A549 (cell line): Measurements from ENCODE around the gene TMEM272. TPM values are rescaled to one million over a fixed set of nuclear protein-coding genes. Genes with fewer than 3 reads are reported as not detected.

ENCODE experiments used
- ATAC-seq, 2 experiments: fragments of 200-7000 bp in 1 of 2; fragments of >200 bp in 1 of 2; cut with Nextera tagmentation in 1 of 2; cut with Tn5 transposase in 1 of 2; 3 replicates each; pipeline versions ENCODE4 v1.8.0 to v1.9.1; 2018 to 2020; ENCODE audit warnings: mild to moderate bottlenecking in 1 of 2, moderate library complexity in 1 of 2
- CTCF ChIA-PET: fragments of 300-600 bp; sonication (Branson Sonifier 250); formaldehyde crosslinking; extraction: SDS; loops from one replicate; lab custom pipeline; 2021; ENCODE audit warnings: antibody characterized with exemption, inconsistent platforms; lab: Yijun Ruan, JAX
- POLR2A ChIA-PET: fragments of 350-600 bp; formaldehyde crosslinking; extraction: SDS; loops from one replicate; lab custom pipeline; 2021; ENCODE audit warnings: antibody characterized with exemption, inconsistent platforms; lab: Yijun Ruan, JAX
- DNase-seq, 2 experiments: peaks; one replicate each; pipeline versions ENCODE4 v3.0.0 to v3.0.0-alpha.2; 2011 to 2016; ENCODE audit warnings: low read depth in 1 of 2, low spot score in 1 of 2
- FAIRE-seq: peaks from 2 replicates; lab custom pipeline; 2011; peaks lifted over from hg19 to GRCh38; lab: Jason Lieb, UNC
- H3K27ac ChIP-seq, 2 experiments: fragments of >200 bp; sonication (Bioruptor Twin); formaldehyde crosslinking; 3 replicates each; pipeline ENCODE4 v1.5.1; 2016 to 2017
- H3K4me1 ChIP-seq: fragments of >200 bp; sonication (Bioruptor Twin); formaldehyde crosslinking; 3 replicates; pipeline ENCODE4 v1.6.1; 2016
- H3K4me2 ChIP-seq: fragments of >200 bp; sonication (Bioruptor Twin); formaldehyde crosslinking; 3 replicates; pipeline ENCODE4 v1.6.1; 2016
- H3K4me3 ChIP-seq: fragments of >200 bp; sonication (Bioruptor Twin); formaldehyde crosslinking; 3 replicates; pipeline ENCODE4 v1.5.1; 2016
- H3K9me3 ChIP-seq: fragments of >200 bp; sonication (Bioruptor Twin); formaldehyde crosslinking; 3 replicates; pipeline ENCODE4 v1.6.1; 2016
- BHLHE40 ChIP-seq: IDR thresholded peaks from 2 replicates; pipeline ENCODE4 v1.6.1; 2012; ENCODE audit warnings: low read depth, low read length, inconsistent platforms
- CBX8 ChIP-seq: fragments of 200-600 bp; sonication (generic); IDR thresholded peaks from 2 replicates; pipeline ENCODE4 v1.6.1; 2016
- CHD2 ChIP-seq: fragments of 150-350 bp; IDR thresholded peaks from 2 replicates; pipeline ENCODE4 v1.6.1; 2014; ENCODE audit warnings: low read length; ENCODE audit not compliant: partially characterized antibody
- EHF ChIP-seq: fragments of 250-450 bp; sonication (Bioruptor Pico); IDR thresholded peaks from 2 replicates; pipeline ENCODE4 v1.5.0; 2020; ENCODE audit warnings: mild to moderate bottlenecking
- FOSB ChIP-seq: fragments of 250-450 bp; sonication (Bioruptor Pico); IDR thresholded peaks from 2 replicates; pipeline ENCODE4 v1.5.0; 2020; ENCODE audit warnings: mild to moderate bottlenecking, moderate library complexity
- FOSL2 ChIP-seq, 2 experiments: fragments of 450-650 bp in 1 of 2; fragments of >200 bp in 1 of 2; sonication (Bioruptor Twin) in 1 of 2; formaldehyde crosslinking; IDR thresholded peaks; 2 replicates each; pipeline versions ENCODE4 v1.5.0 to v1.6.1; 2016 to 2020; ENCODE audit warnings: mild to moderate bottlenecking in 1 of 2, moderate library complexity in 1 of 2
- FOXS1 ChIP-seq: fragments of 250-450 bp; sonication (Bioruptor Pico); IDR thresholded peaks from 2 replicates; pipeline ENCODE4 v1.5.0; 2020; ENCODE audit warnings: mild to moderate bottlenecking, moderate library complexity
- HOXA7 ChIP-seq: fragments of 250-450 bp; sonication (Bioruptor Pico); IDR thresholded peaks from 2 replicates; pipeline ENCODE4 v1.5.0; 2020; ENCODE audit warnings: mild to moderate bottlenecking, moderate library complexity
- HOXB13 ChIP-seq: fragments of 250-450 bp; sonication (Bioruptor Pico); IDR thresholded peaks from 2 replicates; pipeline ENCODE4 v1.5.0; 2020; ENCODE audit warnings: low read depth, mild to moderate bottlenecking, moderate library complexity
- HOXB5 ChIP-seq: fragments of 250-450 bp; sonication (Bioruptor Pico); IDR thresholded peaks from 2 replicates; pipeline ENCODE4 v1.5.0; 2020; ENCODE audit warnings: mild to moderate bottlenecking, moderate library complexity
- KDM5A ChIP-seq: fragments of 200-600 bp; sonication (generic); IDR thresholded peaks from 2 replicates; pipeline ENCODE4 v1.6.1; 2016; ENCODE audit warnings: antibody characterized with exemption, mild to moderate bottlenecking
- MAFK ChIP-seq: fragments of 450-650 bp; IDR thresholded peaks from 2 replicates; pipeline ENCODE4 v1.6.1; 2014; ENCODE audit not compliant: partially characterized antibody
- MYC ChIP-seq: IDR thresholded peaks from 2 replicates; pipeline ENCODE4 v1.6.1; 2012; ENCODE audit warnings: mild to moderate bottlenecking, inconsistent platforms, low read length, improper control_type of control experiment, borderline replicate concordance
- NFE2L2 ChIP-seq: fragments of 150-350 bp; conservative IDR thresholded peaks from 2 replicates; pipeline ENCODE4 v1.6.1; 2014; ENCODE audit warnings: low read length
- NR3C1 ChIP-seq: fragments of >200 bp; sonication (Bioruptor Twin); formaldehyde crosslinking; IDR thresholded peaks from 3 replicates; pipeline ENCODE4 v1.6.1; 2017
- RAD21 ChIP-seq, 2 experiments: fragments of >200 bp in 1 of 2; sonication (Bioruptor Twin) in 1 of 2; formaldehyde crosslinking in 1 of 2; IDR thresholded peaks in 1 of 2; conservative IDR thresholded peaks in 1 of 2; 2 replicates in 1 of 2; 3 replicates in 1 of 2; pipeline ENCODE4 v1.6.1; 2012 to 2018; ENCODE audit warnings: inconsistent platforms in 1 of 2
- RFX5 ChIP-seq: fragments of 450-650 bp; IDR thresholded peaks from 2 replicates; pipeline ENCODE4 v1.7.1; 2014; ENCODE audit warnings: antibody characterized with exemption, mild to moderate bottlenecking, moderate library complexity
- SMC3 ChIP-seq: fragments of >200 bp; sonication (Bioruptor Twin); formaldehyde crosslinking; IDR thresholded peaks from 3 replicates; pipeline ENCODE4 v1.6.1; 2018; ENCODE audit warnings: inconsistent platforms
- SREBF2 ChIP-seq: fragments of 450-650 bp; IDR thresholded peaks from 2 replicates; pipeline ENCODE4 v1.6.1; 2014; ENCODE audit warnings: mild to moderate bottlenecking, moderate library complexity
- TP53 ChIP-seq: fragments of 250-450 bp; sonication (Bioruptor Pico); IDR thresholded peaks from 2 replicates; pipeline ENCODE4 v1.5.0; 2021; ENCODE audit warnings: mild to moderate bottlenecking, moderate library complexity
- ZFP36 ChIP-seq: fragments of 450-650 bp; IDR thresholded peaks from 2 replicates; pipeline ENCODE4 v1.6.1; 2014; ENCODE audit warnings: borderline replicate concordance; ENCODE audit not compliant: partially characterized antibody
- ZSCAN20 ChIP-seq: fragments of 250-450 bp; sonication (Bioruptor Pico); IDR thresholded peaks from 2 replicates; pipeline ENCODE4 v1.8.0; 2022; ENCODE audit warnings: mild to moderate bottlenecking, moderate library complexity
- WGBS: methylation state at CpG from one replicate; pipeline ENCODE4 v1.1.6; 2017; ENCODE audit errors: missing lambda C conversion rate; 5-methylcytosine and 5-hydroxymethylcytosine counted together
- polyA plus RNA-seq, 4 experiments: library from polyadenylated mRNA; depleted of rRNA in 3 of 4; stranded (reverse); fragments of >200 nt; fragmentation: RNase III in 1 of 4; extraction: RNeasy Plus Mini Kit Qiagen cat#74134 plus additional on column Dnase treatment in 1 of 4; gene quantifications; 2 replicates in 3 of 4; 3 replicates in 1 of 4; pipeline ENCODE4 v1.2.3, GENCODE V29; 2011 to 2017
- TF ChIP-seq, protein P1 (sequence below): fragments of 250-450 bp; sonication (Bioruptor Pico); IDR thresholded peaks from 2 replicates; pipeline ENCODE4 v1.5.0; 2021; ENCODE audit warnings: mild to moderate bottlenecking, moderate library complexity, borderline replicate concordance
- TF ChIP-seq, protein P2 (sequence below): fragments of >200 bp; sonication (Bioruptor Twin); formaldehyde crosslinking; IDR thresholded peaks from 3 replicates; pipeline ENCODE4 v1.6.1; 2016
- TF ChIP-seq, protein P3 (sequence below): fragments of 250-450 bp; sonication (Bioruptor Pico); IDR thresholded peaks from 2 replicates; pipeline ENCODE4 v1.5.0; 2020; ENCODE audit warnings: low read depth, mild to moderate bottlenecking, moderate library complexity
- TF ChIP-seq, protein P4 (sequence below): fragments of 450-650 bp; IDR thresholded peaks from 2 replicates; pipeline ENCODE4 v1.6.1; 2014; ENCODE audit warnings: antibody characterized with exemption
- TF ChIP-seq, protein P5 (sequence below): fragments of >200 bp; sonication (Bioruptor Twin); formaldehyde crosslinking; IDR thresholded peaks from 3 replicates; pipeline ENCODE4 v1.5.1; 2016

Gene TMEM272
- polyA plus RNA-seq, 2 of the 4 experiments (the other 2 are of a cell fraction) = not detected

DNA sequence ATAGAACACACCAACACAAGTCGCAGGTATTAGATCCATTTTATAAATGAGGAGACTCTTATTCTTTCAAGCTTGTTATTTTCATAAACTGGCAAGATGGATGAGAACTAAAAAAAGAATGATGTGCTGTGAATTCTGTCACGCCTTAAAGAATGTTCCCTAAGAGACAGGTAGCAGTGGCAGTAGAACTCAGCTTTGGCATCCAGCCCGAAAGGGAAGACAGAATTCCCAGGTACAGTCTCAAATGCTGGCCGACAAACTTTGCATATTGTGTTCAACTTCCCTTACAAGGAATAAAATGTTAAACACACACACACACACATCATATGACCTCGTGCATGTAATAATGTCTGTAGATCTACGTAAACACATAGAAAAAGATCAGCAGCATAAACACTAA lies 3.2 kb downstream of the TMEM272 start:
- TF ChIP-seq MYC (no peak), KDM5A (no peak), RFX5 (no peak), EHF (no peak), NFE2L2 (no peak), SMC3 (no peak), ZFP36 (no peak), HOXA7 (no peak), TP53 (CRISPR knock-in tag) (no peak), FOSB (CRISPR knock-in tag) (no peak), FOXS1 (CRISPR knock-in tag) (no peak), ZSCAN20 (CRISPR knock-in tag) (no peak), FOSL2 (IDR thresholded peaks at IDR 0.05) (no peak), FOSL2 (CRISPR knock-in tag; IDR thresholded peaks at IDR 0.05) (no peak), HOXB5 (CRISPR knock-in tag) (no peak), HOXB13 (no peak)
- TF ChIP-seq, protein P1, sequence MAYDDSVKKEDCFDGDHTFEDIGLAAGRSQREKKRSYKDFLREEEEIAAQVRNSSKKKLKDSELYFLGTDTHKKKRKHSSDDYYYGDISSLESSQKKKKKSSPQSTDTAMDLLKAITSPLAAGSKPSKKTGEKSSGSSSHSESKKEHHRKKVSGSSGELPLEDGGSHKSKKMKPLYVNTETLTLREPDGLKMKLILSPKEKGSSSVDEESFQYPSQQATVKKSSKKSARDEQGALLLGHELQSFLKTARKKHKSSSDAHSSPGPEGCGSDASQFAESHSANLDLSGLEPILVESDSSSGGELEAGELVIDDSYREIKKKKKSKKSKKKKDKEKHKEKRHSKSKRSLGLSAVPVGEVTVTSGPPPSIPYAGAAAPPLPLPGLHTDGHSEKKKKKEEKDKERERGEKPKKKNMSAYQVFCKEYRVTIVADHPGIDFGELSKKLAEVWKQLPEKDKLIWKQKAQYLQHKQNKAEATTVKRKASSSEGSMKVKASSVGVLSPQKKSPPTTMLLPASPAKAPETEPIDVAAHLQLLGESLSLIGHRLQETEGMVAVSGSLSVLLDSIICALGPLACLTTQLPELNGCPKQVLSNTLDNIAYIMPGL (CRISPR knock-in tag) = no peak
- TF ChIP-seq, protein P2, sequence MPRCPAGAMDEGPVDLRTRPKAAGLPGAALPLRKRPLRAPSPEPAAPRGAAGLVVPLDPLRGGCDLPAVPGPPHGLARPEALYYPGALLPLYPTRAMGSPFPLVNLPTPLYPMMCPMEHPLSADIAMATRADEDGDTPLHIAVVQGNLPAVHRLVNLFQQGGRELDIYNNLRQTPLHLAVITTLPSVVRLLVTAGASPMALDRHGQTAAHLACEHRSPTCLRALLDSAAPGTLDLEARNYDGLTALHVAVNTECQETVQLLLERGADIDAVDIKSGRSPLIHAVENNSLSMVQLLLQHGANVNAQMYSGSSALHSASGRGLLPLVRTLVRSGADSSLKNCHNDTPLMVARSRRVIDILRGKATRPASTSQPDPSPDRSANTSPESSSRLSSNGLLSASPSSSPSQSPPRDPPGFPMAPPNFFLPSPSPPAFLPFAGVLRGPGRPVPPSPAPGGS = no peak
- TF ChIP-seq, protein P3, sequence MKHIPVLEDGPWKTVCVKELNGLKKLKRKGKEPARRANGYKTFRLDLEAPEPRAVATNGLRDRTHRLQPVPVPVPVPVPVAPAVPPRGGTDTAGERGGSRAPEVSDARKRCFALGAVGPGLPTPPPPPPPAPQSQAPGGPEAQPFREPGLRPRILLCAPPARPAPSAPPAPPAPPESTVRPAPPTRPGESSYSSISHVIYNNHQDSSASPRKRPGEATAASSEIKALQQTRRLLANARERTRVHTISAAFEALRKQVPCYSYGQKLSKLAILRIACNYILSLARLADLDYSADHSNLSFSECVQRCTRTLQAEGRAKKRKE (CRISPR knock-in tag) = no peak
- TF ChIP-seq, protein P4, sequence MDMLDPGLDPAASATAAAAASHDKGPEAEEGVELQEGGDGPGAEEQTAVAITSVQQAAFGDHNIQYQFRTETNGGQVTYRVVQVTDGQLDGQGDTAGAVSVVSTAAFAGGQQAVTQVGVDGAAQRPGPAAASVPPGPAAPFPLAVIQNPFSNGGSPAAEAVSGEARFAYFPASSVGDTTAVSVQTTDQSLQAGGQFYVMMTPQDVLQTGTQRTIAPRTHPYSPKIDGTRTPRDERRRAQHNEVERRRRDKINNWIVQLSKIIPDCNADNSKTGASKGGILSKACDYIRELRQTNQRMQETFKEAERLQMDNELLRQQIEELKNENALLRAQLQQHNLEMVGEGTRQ = no peak
- no peak overlapping the region for H3K4me2 ChIP-seq
- ChIA-PET POLR2A (no interaction called here), CTCF (interaction anchor here (0.6 kb wide), 1 partner anchor 21 kb away, joined by 3 read pairs; no protein-coding TSS in a partner anchor)
- H3K9me3 ChIP-seq = no peaks in the 10 kb centered on the region
- H3K4me3 ChIP-seq = no peak overlapping the region
- 50% methylated on average over 6 of the region's 6 CpGs for WGBS
- H3K27ac ChIP-seq = no peak overlapping the region
- DNase-seq (no peak), ATAC-seq (no peak), FAIRE-seq (no peak)
- no peaks in the 10 kb centered on the region for H3K4me1 ChIP-seq

DNA sequence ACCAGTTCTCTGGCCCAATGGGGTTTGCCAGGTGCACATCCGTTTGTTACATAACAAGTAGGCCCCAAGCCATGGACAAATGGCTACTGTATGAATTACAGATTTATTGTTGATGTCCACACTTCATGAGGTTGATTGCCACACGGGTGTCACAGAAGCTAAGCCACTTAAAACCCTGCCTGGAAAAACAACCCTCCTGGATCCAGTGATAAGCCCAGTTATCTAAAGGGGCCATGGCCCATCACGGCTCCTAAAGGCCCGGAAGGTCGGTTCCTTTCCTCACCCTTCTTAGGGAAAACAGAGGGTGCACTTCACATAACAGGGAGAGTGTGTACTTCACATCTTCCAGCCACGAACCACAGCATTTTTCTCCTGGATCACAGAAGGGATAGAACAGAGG lies 4.1 kb downstream of the TMEM272 start:
- 58% methylated on average over 6 of the region's 6 CpGs for WGBS
- CTCF ChIA-PET = interaction anchor here (0.6 kb wide), 1 partner anchor 20 kb away, joined by 3 read pairs; no protein-coding TSS in a partner anchor
- FAIRE-seq = no peak
- DNase-seq = no peak
- H3K4me2 ChIP-seq = no peak overlapping the region
- POLR2A ChIA-PET = no interaction called here
- H3K4me3 ChIP-seq = no peak overlapping the region
- no peaks in the 10 kb centered on the region for H3K4me1 ChIP-seq
- no peak for ATAC-seq
- H3K27ac ChIP-seq = no peak overlapping the region
- no peaks in the 10 kb centered on the region for H3K9me3 ChIP-seq
- TF ChIP-seq MYC = no peak
- no peak for TF ChIP-seq FOXS1 (CRISPR knock-in tag)
- no peak for TF ChIP-seq SREBF2
- no peak for TF ChIP-seq SMC3
- TF ChIP-seq, protein P5, sequence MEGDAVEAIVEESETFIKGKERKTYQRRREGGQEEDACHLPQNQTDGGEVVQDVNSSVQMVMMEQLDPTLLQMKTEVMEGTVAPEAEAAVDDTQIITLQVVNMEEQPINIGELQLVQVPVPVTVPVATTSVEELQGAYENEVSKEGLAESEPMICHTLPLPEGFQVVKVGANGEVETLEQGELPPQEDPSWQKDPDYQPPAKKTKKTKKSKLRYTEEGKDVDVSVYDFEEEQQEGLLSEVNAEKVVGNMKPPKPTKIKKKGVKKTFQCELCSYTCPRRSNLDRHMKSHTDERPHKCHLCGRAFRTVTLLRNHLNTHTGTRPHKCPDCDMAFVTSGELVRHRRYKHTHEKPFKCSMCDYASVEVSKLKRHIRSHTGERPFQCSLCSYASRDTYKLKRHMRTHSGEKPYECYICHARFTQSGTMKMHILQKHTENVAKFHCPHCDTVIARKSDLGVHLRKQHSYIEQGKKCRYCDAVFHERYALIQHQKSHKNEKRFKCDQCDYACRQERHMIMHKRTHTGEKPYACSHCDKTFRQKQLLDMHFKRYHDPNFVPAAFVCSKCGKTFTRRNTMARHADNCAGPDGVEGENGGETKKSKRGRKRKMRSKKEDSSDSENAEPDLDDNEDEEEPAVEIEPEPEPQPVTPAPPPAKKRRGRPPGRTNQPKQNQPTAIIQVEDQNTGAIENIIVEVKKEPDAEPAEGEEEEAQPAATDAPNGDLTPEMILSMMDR = no peak
- TF ChIP-seq, protein P4 = no peak
- no peak for TF ChIP-seq NR3C1
- TF ChIP-seq CHD2 = no peak
- no peak for TF ChIP-seq MAFK
- TF ChIP-seq RAD21 (conservative IDR thresholded peaks at IDR 0.05 in 1 of 2, IDR thresholded peaks at IDR 0.05 in 1 of 2) = no peak
- TF ChIP-seq HOXB13 = no peak
- no peak for TF ChIP-seq BHLHE40
- no peak for TF ChIP-seq CBX8
